HG02943 (cell line): ENCODE measurements around the gene LMLN.
"Not testable (repeated sequence)": the region's sequence is repeated elsewhere in the genome, so short reads cannot be mapped to it uniquely, and the experiment has no call there.

Source experiments
- ATAC-seq: cut with Tn5 transposase; IDR thresholded peaks from one replicate; pipeline ENCODE4 v1.9.1; 2021; ENCODE audit warnings: mild to moderate bottlenecking, low read depth, moderate library complexity; ENCODE audit not compliant: unreplicated experiment

Gene LMLN, protein sequence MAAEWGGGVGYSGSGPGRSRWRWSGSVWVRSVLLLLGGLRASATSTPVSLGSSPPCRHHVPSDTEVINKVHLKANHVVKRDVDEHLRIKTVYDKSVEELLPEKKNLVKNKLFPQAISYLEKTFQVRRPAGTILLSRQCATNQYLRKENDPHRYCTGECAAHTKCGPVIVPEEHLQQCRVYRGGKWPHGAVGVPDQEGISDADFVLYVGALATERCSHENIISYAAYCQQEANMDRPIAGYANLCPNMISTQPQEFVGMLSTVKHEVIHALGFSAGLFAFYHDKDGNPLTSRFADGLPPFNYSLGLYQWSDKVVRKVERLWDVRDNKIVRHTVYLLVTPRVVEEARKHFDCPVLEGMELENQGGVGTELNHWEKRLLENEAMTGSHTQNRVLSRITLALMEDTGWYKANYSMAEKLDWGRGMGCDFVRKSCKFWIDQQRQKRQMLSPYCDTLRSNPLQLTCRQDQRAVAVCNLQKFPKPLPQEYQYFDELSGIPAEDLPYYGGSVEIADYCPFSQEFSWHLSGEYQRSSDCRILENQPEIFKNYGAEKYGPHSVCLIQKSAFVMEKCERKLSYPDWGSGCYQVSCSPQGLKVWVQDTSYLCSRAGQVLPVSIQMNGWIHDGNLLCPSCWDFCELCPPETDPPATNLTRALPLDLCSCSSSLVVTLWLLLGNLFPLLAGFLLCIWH

DNA sequence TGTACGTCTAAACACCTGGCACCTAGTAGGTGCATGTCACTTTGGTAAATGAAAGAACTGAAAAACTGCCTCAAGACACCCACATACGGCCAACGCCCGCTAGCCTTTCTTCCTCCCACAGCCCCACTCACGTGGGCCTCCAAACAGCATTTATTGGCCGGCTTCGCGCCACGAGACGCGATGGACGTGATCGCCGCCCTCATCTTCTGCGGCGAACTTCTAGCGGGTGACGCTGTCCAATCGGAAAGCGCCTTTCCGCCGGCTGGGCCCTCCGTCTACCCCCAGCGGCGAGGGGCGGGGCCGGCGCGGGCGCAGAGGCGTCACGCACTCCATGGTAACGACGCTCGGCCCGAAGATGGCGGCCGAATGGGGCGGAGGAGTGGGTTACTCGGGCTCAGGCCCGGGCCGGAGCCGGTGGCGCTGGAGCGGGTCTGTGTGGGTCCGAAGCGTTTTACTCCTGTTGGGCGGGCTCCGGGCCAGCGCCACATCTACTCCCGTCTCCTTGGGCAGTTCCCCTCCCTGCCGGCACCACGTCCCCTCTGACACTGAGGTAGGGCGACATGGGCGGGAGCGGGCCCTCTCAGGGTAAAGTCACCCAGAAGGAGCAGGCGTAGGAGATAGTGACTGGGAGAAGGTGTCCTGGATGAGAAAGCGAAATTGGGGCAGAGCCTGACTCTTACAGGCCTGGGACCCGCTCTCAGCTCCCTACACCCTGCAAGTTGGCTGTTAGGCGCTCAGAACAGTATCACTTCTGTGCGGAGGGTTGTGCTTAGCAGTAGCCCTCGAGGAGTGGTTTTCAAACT, at the start of gene LMLN:
LMLN (plus strand) TSS at position 327 of the 803 bp plus-strand sequence; CDS start at position 356, 29 bp downstream.
- ATAC-seq: peak; percentile 95

GRCh38 chr3:197912741-197913476, 47.1 kb upstream of the LMLN start:
- ATAC-seq: no peak

DNA sequence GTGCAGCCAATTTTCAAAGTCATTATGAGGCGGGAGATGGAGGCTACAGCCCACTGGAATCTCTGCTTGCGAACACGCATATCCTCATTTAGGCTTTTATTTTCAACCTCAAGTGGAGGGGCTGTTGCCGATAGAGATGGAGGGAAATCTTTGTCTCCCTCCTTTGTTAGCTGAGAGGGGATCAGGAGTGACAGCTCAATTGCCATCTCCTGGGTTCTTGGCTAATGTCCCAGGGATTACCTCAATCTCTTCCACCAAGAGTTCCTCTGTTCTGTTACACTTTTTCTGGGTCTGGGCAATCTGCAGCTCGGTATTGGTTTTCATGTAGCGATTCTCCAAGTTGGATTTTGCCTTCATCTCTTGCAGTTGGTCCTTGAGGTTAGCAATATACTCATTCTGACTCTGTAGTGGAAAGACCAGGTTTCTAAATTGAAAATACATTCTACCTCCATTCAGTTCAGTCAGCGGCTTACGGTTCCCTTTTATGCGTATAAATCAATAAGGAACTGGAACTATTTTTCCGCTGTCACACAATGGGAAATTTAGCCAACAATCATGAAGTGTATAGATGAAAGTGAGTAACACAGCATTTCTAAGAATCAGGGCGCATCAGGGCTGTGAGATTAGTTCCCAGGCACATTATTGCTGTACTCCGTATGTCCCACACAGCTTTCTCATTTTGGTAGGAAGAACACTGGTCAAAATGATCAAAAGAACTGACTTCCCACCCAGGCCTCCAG, 46.2 kb upstream of the LMLN start:
- ATAC-seq: no peak

- ATAC-seq: not testable (repeated sequence)
These were observed 38.4 kb upstream of the LMLN start for GRCh38 chr3:197921429-197922275.

DNA sequence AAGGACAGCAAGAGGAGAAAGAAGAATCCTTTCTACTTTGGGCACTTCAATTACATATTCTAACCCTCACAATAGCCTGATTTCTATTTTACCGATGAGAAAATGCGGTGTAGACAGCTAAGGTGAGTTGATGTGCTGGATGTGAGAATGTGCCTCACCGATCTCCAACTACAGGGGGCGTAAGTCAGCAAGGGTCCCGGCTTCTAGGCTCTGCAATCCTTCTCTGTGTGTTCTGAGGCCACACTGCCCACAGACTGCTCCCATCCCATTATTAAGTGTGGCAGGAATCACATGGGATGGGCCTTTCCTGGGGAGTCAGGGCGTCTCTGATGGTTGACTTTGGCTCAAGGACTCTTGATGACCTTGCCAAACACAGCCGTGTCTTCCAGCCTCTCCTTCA, 33.6 kb upstream of the LMLN start:
- ATAC-seq: no peak

GRCh38 chr3:197927578-197927977, 32.4 kb upstream of the LMLN start:
- ATAC-seq: not testable (repeated sequence)

- no peak for ATAC-seq
These were observed 23.1 kb upstream of the LMLN start for GRCh38 chr3:197936819-197937384.

- no peak for ATAC-seq
These were observed 19.2 kb upstream of the LMLN start for GRCh38 chr3:197940745-197941384.

DNA sequence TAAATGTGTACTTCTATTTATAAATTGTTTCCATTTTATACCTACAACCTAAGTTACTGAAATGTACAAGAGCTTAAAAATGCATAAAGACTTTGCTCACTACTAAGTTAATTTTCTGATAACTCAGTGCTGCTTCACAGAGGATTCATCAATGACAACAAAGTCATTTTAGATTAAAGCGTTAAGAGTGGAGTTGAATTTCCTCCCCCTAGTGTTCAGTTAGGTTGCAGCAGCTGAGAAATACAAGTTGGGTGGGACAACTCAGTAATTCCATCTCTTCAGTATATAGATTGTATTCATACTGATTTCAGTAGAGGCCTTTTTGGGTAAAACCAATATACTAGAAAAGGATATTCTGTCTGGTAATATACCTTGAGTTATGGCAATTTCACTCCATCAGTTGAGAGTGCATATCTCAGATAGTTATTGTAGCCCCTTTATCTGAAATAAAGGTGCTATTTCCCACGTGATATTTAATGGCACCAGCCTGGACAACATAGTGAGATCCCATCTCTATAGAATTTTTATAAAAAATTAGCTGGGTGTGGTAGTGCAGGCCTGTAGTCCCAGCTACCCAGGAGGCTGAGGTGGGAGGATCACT, 17.0 kb upstream of the LMLN start:
- ATAC-seq: no peak

GRCh38 chr3:197949191-197949777, 10.7 kb upstream of the LMLN start:
- ATAC-seq: no peak

DNA sequence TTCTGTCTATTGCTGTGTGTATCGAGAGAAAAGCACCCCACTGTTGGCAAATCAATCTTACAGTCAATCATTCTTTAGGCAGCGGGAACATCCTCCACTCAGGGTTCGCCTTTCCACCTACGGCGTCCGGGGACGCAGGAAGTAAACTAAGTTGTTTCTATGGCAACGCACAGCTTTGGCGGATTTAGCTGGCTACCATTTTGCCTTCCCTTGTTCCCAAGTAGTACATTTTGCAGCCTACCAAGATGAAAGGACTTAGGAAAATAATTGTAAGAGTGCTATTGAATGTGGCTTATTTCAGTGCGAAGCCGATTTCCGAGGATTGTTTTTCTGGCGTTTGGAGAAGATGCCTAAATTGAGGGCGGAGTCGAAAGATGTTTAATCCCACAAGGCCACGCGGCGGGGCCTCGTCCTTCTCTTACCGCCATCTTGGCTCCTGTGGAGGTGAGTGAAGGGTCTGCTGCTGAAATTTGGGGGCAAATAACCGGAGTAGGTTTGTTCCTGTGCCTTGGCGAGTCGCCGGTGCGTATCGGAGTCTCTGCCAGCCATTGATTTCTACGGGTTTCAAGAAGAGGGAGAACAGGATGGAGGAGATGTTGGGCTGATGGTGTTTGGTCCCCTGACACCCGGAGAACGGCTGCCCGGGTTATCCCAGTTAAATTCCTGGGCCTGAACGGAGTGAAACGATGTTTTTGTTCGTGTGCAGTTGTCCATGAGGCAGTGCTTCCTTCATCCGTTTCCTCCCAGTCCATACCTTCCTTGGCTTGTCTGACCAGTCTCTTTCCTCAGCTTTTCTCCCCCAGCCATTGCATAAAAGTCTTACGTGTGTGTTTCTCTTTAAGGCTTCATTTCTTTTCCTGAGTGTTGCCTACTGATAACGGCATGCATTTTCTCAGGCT, 10.0 kb upstream of the LMLN start, which contains the start of gene RPL35A:
RPL35A (plus strand) TSS at position 413 of the 899 bp plus-strand sequence. CDS start 778 bp downstream, outside the sequence.
- peak; percentile 93 for ATAC-seq

DNA sequence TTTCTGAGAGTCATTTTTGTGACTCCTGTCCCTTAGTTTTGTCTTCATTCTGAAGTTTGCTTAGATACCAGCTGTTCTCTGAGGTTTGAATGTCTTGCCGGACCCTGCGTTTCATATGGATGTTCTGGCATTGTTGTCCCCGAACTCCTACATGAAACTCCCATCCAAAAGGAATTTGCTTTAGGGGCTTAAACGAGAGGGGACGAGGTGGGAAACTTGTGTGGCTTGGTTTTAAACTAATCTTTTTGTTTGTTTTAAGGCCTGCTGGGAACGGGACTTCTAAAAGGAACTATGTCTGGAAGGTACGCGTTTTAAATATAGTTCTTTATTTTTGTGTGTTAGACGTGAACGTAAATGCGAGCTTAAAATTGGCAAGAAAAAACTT, 9.3 kb upstream of the LMLN start:
- no peak for ATAC-seq

GRCh38 chr3:197951392-197951990, 8.5 kb upstream of the LMLN start:
- no peak for ATAC-seq

DNA sequence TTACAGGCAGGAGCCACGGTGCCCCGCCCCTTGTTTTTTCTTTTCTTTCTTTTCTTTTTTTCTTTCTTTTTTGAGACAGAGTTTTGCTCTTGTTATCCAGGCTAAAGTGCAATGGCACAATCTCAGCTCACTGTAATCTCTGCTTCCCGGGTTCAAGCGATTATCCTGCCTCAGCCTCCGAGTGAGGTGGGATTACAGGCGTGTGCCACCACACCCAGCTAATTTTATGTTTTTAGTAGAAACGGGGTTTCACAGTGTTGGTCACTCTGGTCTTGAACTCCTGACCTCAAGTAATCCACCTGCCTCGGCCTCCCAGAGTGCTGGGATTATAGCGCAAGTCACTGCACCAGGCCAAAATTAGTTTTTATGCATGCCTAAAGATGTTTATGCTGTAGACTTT, 7.6 kb upstream of the LMLN start:
- ATAC-seq: no peak

DNA sequence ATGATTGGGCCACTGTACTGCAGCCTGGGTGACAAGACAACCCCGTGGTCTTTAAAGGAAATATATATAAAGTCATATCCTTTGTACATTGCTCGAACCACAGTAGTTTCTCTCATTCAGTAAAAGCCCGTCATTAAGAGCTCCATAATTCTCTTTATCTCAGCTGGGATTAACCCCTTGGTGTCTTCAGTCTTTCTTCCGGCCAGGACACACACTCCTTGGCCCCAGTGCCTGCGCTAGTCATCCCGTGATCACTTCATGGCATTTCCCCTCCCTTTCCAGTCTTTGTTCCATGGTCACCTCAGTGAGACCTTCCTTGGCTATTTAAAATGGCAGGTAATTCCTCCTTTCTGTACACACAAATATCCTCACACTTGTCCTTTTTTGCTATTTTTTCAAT, 6.7 kb upstream of the LMLN start:
- ATAC-seq: no peak

DNA sequence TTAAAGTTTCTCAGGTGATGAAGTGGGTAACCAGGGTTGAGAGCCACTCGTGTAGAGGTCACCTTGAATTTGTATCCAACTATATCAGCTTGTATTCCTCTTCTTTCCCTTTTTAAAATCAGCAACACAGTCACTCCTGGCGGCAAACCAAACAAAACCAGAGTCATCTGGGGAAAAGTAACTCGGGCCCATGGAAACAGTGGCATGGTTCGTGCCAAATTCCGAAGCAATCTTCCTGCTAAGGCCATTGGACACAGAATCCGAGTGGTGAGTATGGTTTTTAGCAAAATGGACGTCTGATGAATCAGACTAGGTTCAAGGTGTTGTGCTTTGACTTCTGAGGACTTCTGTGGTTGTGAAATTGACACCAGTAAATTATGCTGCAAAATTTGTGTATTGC, 6.1 kb upstream of the LMLN start:
- ATAC-seq: no peak
